Measurements from ENCODE around the gene UGT2A1.

Gene UGT2A1

GRCh38 chr4:69563424-69563823, 89.6 kb downstream of the UGT2A1 start:
- TF ChIP-seq EZH2phosphoT487 (IDR thresholded peaks at IDR 0.05; ENCODE audit: low read depth) (no peak), CTCF (IDR thresholded peaks at IDR 0.05; ENCODE audit: low read depth, low read length) (no peak)
- no peaks in the 10 kb centered on the region for H3K79me2 ChIP-seq (ENCODE audit: low read length)
- H3K9me3 ChIP-seq (ENCODE audit: insufficient read depth, low read length): no peaks in the 10 kb centered on the region
- no peak overlapping the region for H3K27ac ChIP-seq (ENCODE audit: low read length)
- no peaks in the 10 kb centered on the region for H4K20me1 ChIP-seq (ENCODE audit: insufficient read depth, low read length)
- H3K4me2 ChIP-seq (ENCODE audit: low read length): no peak overlapping the region
- no peak overlapping the region for H3K9ac ChIP-seq (ENCODE audit: low read length)
- H3K36me3 ChIP-seq (replicated peaks; ENCODE audit: low read depth, low read length): no peaks in the 10 kb centered on the region
- H3K4me1 ChIP-seq (ENCODE audit: low read length): no peaks in the 10 kb centered on the region
- no peaks in the 10 kb centered on the region for H3K27me3 ChIP-seq (ENCODE audit: low read depth, low read length)
- no peak overlapping the region for H3K4me3 ChIP-seq (ENCODE audit: low read length)
- no peak overlapping the region for H2AFZ ChIP-seq (ENCODE audit: low read depth, low read length)

GRCh38 chr4:69549651-69550050, 103.4 kb downstream of the UGT2A1 start:
- no peak overlapping the region for H3K27ac ChIP-seq (ENCODE audit: low read length)
- no peaks in the 10 kb centered on the region for H3K36me3 ChIP-seq (replicated peaks; ENCODE audit: low read depth, low read length)
- no peak for TF ChIP-seq CTCF (IDR thresholded peaks at IDR 0.05; ENCODE audit: low read depth, low read length)
- TF ChIP-seq EZH2phosphoT487 (IDR thresholded peaks at IDR 0.05; ENCODE audit: low read depth): no peak
- H3K4me3 ChIP-seq (ENCODE audit: low read length): no peak overlapping the region
- H3K79me2 ChIP-seq (ENCODE audit: low read length): no peaks in the 10 kb centered on the region
- H4K20me1 ChIP-seq (ENCODE audit: insufficient read depth, low read length): no peaks in the 10 kb centered on the region
- H3K27me3 ChIP-seq (ENCODE audit: low read depth, low read length): no peaks in the 10 kb centered on the region
- no peaks in the 10 kb centered on the region for H3K4me1 ChIP-seq (ENCODE audit: low read length)
- H2AFZ ChIP-seq (ENCODE audit: low read depth, low read length): no peak overlapping the region
- no peak overlapping the region for H3K9ac ChIP-seq (ENCODE audit: low read length)
- no peaks in the 10 kb centered on the region for H3K9me3 ChIP-seq (ENCODE audit: insufficient read depth, low read length)
- no peak overlapping the region for H3K4me2 ChIP-seq (ENCODE audit: low read length)

- H3K4me1 ChIP-seq (ENCODE audit: low read length): no peaks in the 10 kb centered on the region
- H3K27me3 ChIP-seq (ENCODE audit: low read depth, low read length): no peaks in the 10 kb centered on the region
- no peaks in the 10 kb centered on the region for H3K79me2 ChIP-seq (ENCODE audit: low read length)
- H3K9ac ChIP-seq (ENCODE audit: low read length): no peak overlapping the region
- no peaks in the 10 kb centered on the region for H3K9me3 ChIP-seq (ENCODE audit: insufficient read depth, low read length)
- no peaks in the 10 kb centered on the region for H3K36me3 ChIP-seq (replicated peaks; ENCODE audit: low read depth, low read length)
- H3K4me2 ChIP-seq (ENCODE audit: low read length): no peak overlapping the region
- no peak overlapping the region for H3K27ac ChIP-seq (ENCODE audit: low read length)
- TF ChIP-seq CTCF (IDR thresholded peaks at IDR 0.05; ENCODE audit: low read depth, low read length) (no peak), EZH2phosphoT487 (IDR thresholded peaks at IDR 0.05; ENCODE audit: low read depth) (no peak)
- no peak overlapping the region for H2AFZ ChIP-seq (ENCODE audit: low read depth, low read length)
- H4K20me1 ChIP-seq (ENCODE audit: insufficient read depth, low read length): no peaks in the 10 kb centered on the region
- no peak overlapping the region for H3K4me3 ChIP-seq (ENCODE audit: low read length)
These were observed 106.8 kb downstream of the UGT2A1 start for GRCh38 chr4:69546134-69546765.

All from OCI-LY3 (cell line).